Calu3 (cell line): ENCODE measurements around the gene PGRMC2. TPM values are rescaled to one million over a fixed set of nuclear protein-coding genes. Genes with fewer than 3 reads are reported as not detected.

Source experiments
- BruUV-seq: library from RNA; stranded (reverse); fragments of 400-500 nt; replicated peaks from 2 replicates; lab custom pipeline; 2021; lab: Mats Ljungman, UMichigan
- CTCF ChIA-PET: fragments of 300-600 bp; sonication (Branson Sonifier 250); formaldehyde crosslinking; loops from one replicate; lab custom pipeline; 2022; ENCODE audit warnings: antibody characterized with exemption; lab: Charles Lee
- DNase-seq: peaks from one replicate; pipeline ENCODE4 v3.0.0; 2022
- H3K27ac Mint-ChIP-seq: one replicate; pipeline ENCODE4 v1.8.0; 2022; ENCODE audit warnings: mixed read lengths; ENCODE audit not compliant: unreplicated experiment
- H3K27me3 Mint-ChIP-seq: one replicate; pipeline ENCODE4 v1.8.0; 2022; ENCODE audit warnings: mixed read lengths; ENCODE audit not compliant: unreplicated experiment
- H3K36me3 Mint-ChIP-seq: one replicate; pipeline ENCODE4 v1.8.0; 2022; ENCODE audit warnings: mild to moderate bottlenecking, moderate library complexity, mixed read lengths; ENCODE audit not compliant: insufficient read depth, unreplicated experiment
- H3K4me1 Mint-ChIP-seq: one replicate; pipeline ENCODE4 v1.8.0; 2022; ENCODE audit warnings: mild to moderate bottlenecking, low read depth, mixed read lengths; ENCODE audit not compliant: unreplicated experiment
- H3K4me3 Mint-ChIP-seq: one replicate; pipeline ENCODE4 v1.8.0; 2022; ENCODE audit warnings: mild to moderate bottlenecking, low read depth, moderate library complexity, mixed read lengths; ENCODE audit not compliant: unreplicated experiment
- H3K9me3 Mint-ChIP-seq: one replicate; pipeline ENCODE4 v1.8.0; 2022; ENCODE audit warnings: low read depth, mixed read lengths; ENCODE audit not compliant: unreplicated experiment
- intact Hi-C: fragments of 100-400 bp; cut with micrococcal nuclease; formaldehyde crosslinking; loops from one replicate; pipeline ENCODE4 v1.10.0; 2022; ENCODE audit not compliant: unreplicated experiment
- total RNA-seq: library from RNA; stranded (reverse); gene quantifications from 2 replicates; pipeline ENCODE4 v1.2.3, GENCODE V29; 2022
- TF ChIP-seq, protein P1 (sequence below): fragments of 200-600 bp; IDR thresholded peaks from one replicate; pipeline ENCODE4 v1.8.0; 2022; ENCODE audit warnings: antibody characterized with exemption; ENCODE audit not compliant: unreplicated experiment

Gene PGRMC2
- total RNA-seq, 1 experiment from 2014 or later: 54.5 TPM

GRCh38 chr4:128286474-128287058, 1.0 kb downstream of the PGRMC2 start:
- TF ChIP-seq, protein P1, sequence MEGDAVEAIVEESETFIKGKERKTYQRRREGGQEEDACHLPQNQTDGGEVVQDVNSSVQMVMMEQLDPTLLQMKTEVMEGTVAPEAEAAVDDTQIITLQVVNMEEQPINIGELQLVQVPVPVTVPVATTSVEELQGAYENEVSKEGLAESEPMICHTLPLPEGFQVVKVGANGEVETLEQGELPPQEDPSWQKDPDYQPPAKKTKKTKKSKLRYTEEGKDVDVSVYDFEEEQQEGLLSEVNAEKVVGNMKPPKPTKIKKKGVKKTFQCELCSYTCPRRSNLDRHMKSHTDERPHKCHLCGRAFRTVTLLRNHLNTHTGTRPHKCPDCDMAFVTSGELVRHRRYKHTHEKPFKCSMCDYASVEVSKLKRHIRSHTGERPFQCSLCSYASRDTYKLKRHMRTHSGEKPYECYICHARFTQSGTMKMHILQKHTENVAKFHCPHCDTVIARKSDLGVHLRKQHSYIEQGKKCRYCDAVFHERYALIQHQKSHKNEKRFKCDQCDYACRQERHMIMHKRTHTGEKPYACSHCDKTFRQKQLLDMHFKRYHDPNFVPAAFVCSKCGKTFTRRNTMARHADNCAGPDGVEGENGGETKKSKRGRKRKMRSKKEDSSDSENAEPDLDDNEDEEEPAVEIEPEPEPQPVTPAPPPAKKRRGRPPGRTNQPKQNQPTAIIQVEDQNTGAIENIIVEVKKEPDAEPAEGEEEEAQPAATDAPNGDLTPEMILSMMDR: no peak
- CTCF ChIA-PET: interaction anchor here (0.7 to 0.9 kb wide), 3 partner anchors 9 to 185 kb away, joined by 3 to 5 read pairs (median 5); no protein-coding TSS in a partner anchor
- peaks cover 47% of the 10 kb centered on the region for H3K36me3 Mint-ChIP-seq
- no peaks in the 10 kb centered on the region for H3K9me3 Mint-ChIP-seq
- DNase-seq: no peak
- TSS peak; percentile 52 for BruUV-seq
- peaks cover 17% of the 10 kb centered on the region for H3K4me1 Mint-ChIP-seq
- peak overlapping the region; percentile 78 for H3K4me3 Mint-ChIP-seq
- intact Hi-C loops: loop anchor here (1.0 to 2.0 kb wide), 2 partner anchors 66 to 95 kb away; no protein-coding TSS in a partner anchor
- H3K27ac Mint-ChIP-seq: peak overlapping the region; percentile 58
- no peaks in the 10 kb centered on the region for H3K27me3 Mint-ChIP-seq

GRCh38 chr4:128285085-128285997, 2.3 kb downstream of the PGRMC2 start:
- no peak for DNase-seq
- BruUV-seq: no TSS peak
- CTCF ChIA-PET: interaction anchor here (0.9 kb wide), 1 partner anchor 8 kb away, joined by 5 read pairs; no protein-coding TSS in a partner anchor

DNA sequence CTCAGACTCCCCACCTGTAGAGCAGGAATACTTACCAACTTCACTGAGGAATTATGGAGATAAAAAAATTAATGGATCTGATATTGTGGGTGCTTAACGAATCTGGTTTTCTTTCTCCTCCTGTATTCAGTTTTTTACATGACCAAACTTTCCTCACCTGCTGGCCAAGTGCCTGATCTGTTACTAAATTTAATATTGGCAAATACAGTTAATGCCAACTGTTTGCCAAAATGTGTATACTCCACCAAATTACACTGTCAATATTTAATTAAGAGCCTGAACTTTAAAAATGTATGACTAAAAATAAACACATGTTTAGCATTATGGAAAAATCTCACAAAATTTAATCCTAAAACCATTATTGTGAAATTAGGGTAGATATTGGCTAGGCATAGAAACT, 3.3 kb downstream of the PGRMC2 start:
- CTCF ChIA-PET: no interaction called here
- DNase-seq: no peak
- Mint-ChIP-seq H3K4me3 (peak overlapping the region; percentile 78), H3K27me3 (no peaks in the 10 kb centered on the region), H3K36me3 (peaks cover 52% of the 10 kb centered on the region), H3K4me1 (peaks cover 19% of the 10 kb centered on the region), H3K9me3 (no peaks in the 10 kb centered on the region), H3K27ac (no peak overlapping the region)
- no TSS peak for BruUV-seq
- TF ChIP-seq, protein P1: no peak
- intact Hi-C loops: no loop called here

More at GRCh38 chr4:128285085-128285997, 2.3 kb downstream of the PGRMC2 start:
- no peaks in the 10 kb centered on the region for H3K9me3 Mint-ChIP-seq
- H3K27me3 Mint-ChIP-seq: no peaks in the 10 kb centered on the region
- peak overlapping the region; percentile 71 for H3K27ac Mint-ChIP-seq
- H3K4me1 Mint-ChIP-seq: peaks cover 25% of the 10 kb centered on the region
- peak overlapping the region; percentile 78 for H3K4me3 Mint-ChIP-seq
- H3K36me3 Mint-ChIP-seq: peaks cover 47% of the 10 kb centered on the region
- intact Hi-C loops: no loop called here
- TF ChIP-seq, protein P1: no peak

GRCh38 chr4:128283071-128283470, 4.5 kb downstream of the PGRMC2 start:
- no peaks in the 10 kb centered on the region for H3K27me3 Mint-ChIP-seq
- BruUV-seq: no TSS peak
- no peak overlapping the region for H3K4me3 Mint-ChIP-seq
- peaks cover 10% of the 10 kb centered on the region for H3K4me1 Mint-ChIP-seq
- intact Hi-C loops: no loop called here
- no peaks in the 10 kb centered on the region for H3K9me3 Mint-ChIP-seq
- DNase-seq: no peak
- no peak overlapping the region for H3K27ac Mint-ChIP-seq
- CTCF ChIA-PET: no interaction called here
- TF ChIP-seq, protein P1: no peak
- H3K36me3 Mint-ChIP-seq: peaks cover 42% of the 10 kb centered on the region
